Neural progenitor cell (in vitro differentiated cells): ENCODE data around the gene TMEM269. TPM values are rescaled to one million over a fixed set of nuclear protein-coding genes. Genes with fewer than 3 reads are reported as not detected.

ENCODE experiments used
- DNase-seq: peaks from one replicate; pipeline ENCODE4 v3.0.0-alpha.2; 2016; ENCODE audit warnings: low spot score
- H2AFZ ChIP-seq: fragments of 200-600 bp; sonication (generic); replicated peaks from 2 replicates; pipeline ENCODE4 v1.6.1; 2016; ENCODE audit warnings: antibody characterized with exemption
- H3F3A ChIP-seq: fragments of 200-600 bp; sonication (generic); 2 replicates; pipeline ENCODE4 v1.6.1; 2016; ENCODE audit warnings: antibody characterized with exemption, low read depth
- H3K27ac ChIP-seq: fragments of 200-600 bp; sonication (generic); 2 replicates; pipeline ENCODE4 v1.5.1; 2016; ENCODE audit warnings: mild to moderate bottlenecking
- H3K27me3 ChIP-seq: fragments of 200-600 bp; sonication (generic); 2 replicates; pipeline ENCODE4 v1.6.1; 2016; ENCODE audit warnings: mild to moderate bottlenecking, moderate library complexity
- H3K36me3 ChIP-seq: fragments of 200-600 bp; sonication (generic); 2 replicates; pipeline ENCODE4 v1.5.1; 2016
- H3K4me1 ChIP-seq: fragments of 200-600 bp; sonication (generic); 2 replicates; pipeline ENCODE4 v1.6.1; 2016; ENCODE audit warnings: mixed run types
- H3K4me2 ChIP-seq: fragments of 200-600 bp; sonication (generic); 2 replicates; pipeline ENCODE4 v1.6.1; 2016
- H3K4me3 ChIP-seq: fragments of 200-600 bp; sonication (generic); 2 replicates; pipeline ENCODE4 v1.5.1; 2016
- H3K79me2 ChIP-seq: fragments of 200-600 bp; sonication (generic); 2 replicates; pipeline ENCODE4 v1.6.1; 2016; ENCODE audit warnings: low read depth
- H3K9ac ChIP-seq: fragments of 200-600 bp; sonication (generic); 2 replicates; pipeline ENCODE4 v1.6.1; 2016
- H3K9me3 ChIP-seq: fragments of 200-600 bp; sonication (generic); 2 replicates; pipeline ENCODE4 v1.5.1; 2016; ENCODE audit warnings: low read depth
- H4K20me1 ChIP-seq: fragments of 200-600 bp; sonication (generic); 2 replicates; pipeline ENCODE4 v1.6.1; 2016; ENCODE audit warnings: low read depth
- H3K27ac Mint-ChIP-seq: 3 replicates; pipeline ENCODE4 v1.8.0; 2021; ENCODE audit warnings: mixed read lengths
- H3K27me3 Mint-ChIP-seq: 2 replicates; pipeline ENCODE4 v1.8.0; 2022; ENCODE audit warnings: low read depth, mild to moderate bottlenecking, inconsistent platforms, moderate library complexity, mixed read lengths; ENCODE audit not compliant: insufficient read depth
- H3K36me3 Mint-ChIP-seq: 3 replicates; pipeline ENCODE4 v1.8.0; 2021; ENCODE audit warnings: mixed read lengths
- H3K4me1 Mint-ChIP-seq: 3 replicates; pipeline ENCODE4 v1.8.0; 2021; ENCODE audit warnings: mixed read lengths
- H3K4me3 Mint-ChIP-seq: 3 replicates; pipeline ENCODE4 v1.8.0; 2021; ENCODE audit warnings: mild to moderate bottlenecking, moderate library complexity, mixed read lengths
- H3K9me3 Mint-ChIP-seq: 3 replicates; pipeline ENCODE4 v1.8.0; 2020; ENCODE audit warnings: mixed read lengths
- EZH2 ChIP-seq: fragments of 200-600 bp; sonication (generic); IDR thresholded peaks from 2 replicates; pipeline ENCODE4 v1.6.1; 2017; ENCODE audit warnings: antibody characterized with exemption, mild to moderate bottlenecking, moderate library complexity
- EZH2phosphoT487 ChIP-seq: fragments of 200-600 bp; sonication (generic); IDR thresholded peaks from 2 replicates; pipeline ENCODE4 v1.6.1; 2017; ENCODE audit warnings: antibody characterized with exemption
- total RNA-seq: library from RNA; depleted of rRNA; stranded (reverse); fragments of >200 nt; gene quantifications from 2 replicates; pipeline ENCODE4 v1.2.3, GENCODE V29; 2015; ENCODE audit warnings: low replicate concordance
- TF ChIP-seq, protein P1 (sequence below): fragments of 200-600 bp; sonication (generic); IDR thresholded peaks from 2 replicates; pipeline ENCODE4 v1.5.1; 2017; ENCODE audit warnings: antibody characterized with exemption, mild to moderate bottlenecking

TMEM269 gene
- total RNA-seq, 1 donor from 2014 or later = 0.47 TPM

- H3K9me3 Mint-ChIP-seq = no peaks in the 10 kb centered on the region
- TF ChIP-seq EZH2phosphoT487 (no peak), EZH2 (no peak)
- TF ChIP-seq, protein P1, sequence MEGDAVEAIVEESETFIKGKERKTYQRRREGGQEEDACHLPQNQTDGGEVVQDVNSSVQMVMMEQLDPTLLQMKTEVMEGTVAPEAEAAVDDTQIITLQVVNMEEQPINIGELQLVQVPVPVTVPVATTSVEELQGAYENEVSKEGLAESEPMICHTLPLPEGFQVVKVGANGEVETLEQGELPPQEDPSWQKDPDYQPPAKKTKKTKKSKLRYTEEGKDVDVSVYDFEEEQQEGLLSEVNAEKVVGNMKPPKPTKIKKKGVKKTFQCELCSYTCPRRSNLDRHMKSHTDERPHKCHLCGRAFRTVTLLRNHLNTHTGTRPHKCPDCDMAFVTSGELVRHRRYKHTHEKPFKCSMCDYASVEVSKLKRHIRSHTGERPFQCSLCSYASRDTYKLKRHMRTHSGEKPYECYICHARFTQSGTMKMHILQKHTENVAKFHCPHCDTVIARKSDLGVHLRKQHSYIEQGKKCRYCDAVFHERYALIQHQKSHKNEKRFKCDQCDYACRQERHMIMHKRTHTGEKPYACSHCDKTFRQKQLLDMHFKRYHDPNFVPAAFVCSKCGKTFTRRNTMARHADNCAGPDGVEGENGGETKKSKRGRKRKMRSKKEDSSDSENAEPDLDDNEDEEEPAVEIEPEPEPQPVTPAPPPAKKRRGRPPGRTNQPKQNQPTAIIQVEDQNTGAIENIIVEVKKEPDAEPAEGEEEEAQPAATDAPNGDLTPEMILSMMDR = no peak
- no peaks in the 10 kb centered on the region for H3K36me3 ChIP-seq
- H2AFZ ChIP-seq = no peak overlapping the region
- H3K27ac ChIP-seq = peak overlapping the region; percentile 99
- H3K4me1 ChIP-seq = peaks cover 22% of the 10 kb centered on the region
- peak; percentile 67 for DNase-seq
- peaks cover 9% of the 10 kb centered on the region for H3K79me2 ChIP-seq
- H3K9me3 ChIP-seq = no peaks in the 10 kb centered on the region
- H3K4me3 ChIP-seq = peak overlapping the region; percentile 70
- H3K27me3 Mint-ChIP-seq = peaks cover 2% of the 10 kb centered on the region
- no peak overlapping the region for H3K9ac ChIP-seq
- peaks cover 22% of the 10 kb centered on the region for H3K4me1 Mint-ChIP-seq
- H3K4me3 Mint-ChIP-seq = peak overlapping the region; percentile 85
- no peaks in the 10 kb centered on the region for H3K27me3 ChIP-seq
- H3K27ac Mint-ChIP-seq = peak overlapping the region; percentile 21
- peaks cover 30% of the 10 kb centered on the region for H3F3A ChIP-seq
- peak overlapping the region; percentile 79 for H3K4me2 ChIP-seq
- peaks cover 9% of the 10 kb centered on the region for H3K36me3 Mint-ChIP-seq
- no peaks in the 10 kb centered on the region for H4K20me1 ChIP-seq
These were observed 31.3 kb downstream of the TMEM269 start for GRCh38 chr1:42815941-42816584.

GRCh38 chr1:42816585-42817439 lies 32.0 kb downstream of the TMEM269 start, which contains the start of the genes ERMAP and SVBP:
TSS of gene ERMAP (plus strand) at chr1:42817122. CDS start at chr1:42830449, 13,327 bp downstream.
TSS of gene SVBP (minus strand) at chr1:42817397. CDS start at chr1:42816544, 853 bp downstream.
- H3K4me1 Mint-ChIP-seq = peaks cover 20% of the 10 kb centered on the region
- H3K27ac ChIP-seq = peak within 1 kb of the TSS; percentile 99
- peaks cover 2% of the 10 kb centered on the region for H3K27me3 Mint-ChIP-seq
- peaks cover 6% of the 10 kb centered on the region for H3K36me3 Mint-ChIP-seq
- no peaks in the 10 kb centered on the region for H3K27me3 ChIP-seq
- H3K79me2 ChIP-seq = peaks cover 9% of the 10 kb centered on the region
- peaks cover 30% of the 10 kb centered on the region for H3F3A ChIP-seq
- peaks cover 26% of the 10 kb centered on the region for H3K4me1 ChIP-seq
- peak within 1 kb of the TSS; percentile 21 for H3K27ac Mint-ChIP-seq
- H3K4me3 ChIP-seq = peak within 1 kb of the TSS; percentile 70
- TF ChIP-seq, protein P1 = no peak
- TF ChIP-seq EZH2 = no peak
- TF ChIP-seq EZH2phosphoT487 = no peak
- peak; percentile 97 for DNase-seq
- H4K20me1 ChIP-seq = no peaks in the 10 kb centered on the region
- H3K4me3 Mint-ChIP-seq = peak within 1 kb of the TSS; percentile 85
- no peaks in the 10 kb centered on the region for H3K9me3 Mint-ChIP-seq
- no peaks in the 10 kb centered on the region for H3K36me3 ChIP-seq
- H2AFZ ChIP-seq = peak within 1 kb of the TSS; percentile 81
- H3K4me2 ChIP-seq = peak within 1 kb of the TSS; percentile 79
- peak within 1 kb of the TSS; percentile 68 for H3K9ac ChIP-seq
- H3K9me3 ChIP-seq = no peaks in the 10 kb centered on the region

DNA sequence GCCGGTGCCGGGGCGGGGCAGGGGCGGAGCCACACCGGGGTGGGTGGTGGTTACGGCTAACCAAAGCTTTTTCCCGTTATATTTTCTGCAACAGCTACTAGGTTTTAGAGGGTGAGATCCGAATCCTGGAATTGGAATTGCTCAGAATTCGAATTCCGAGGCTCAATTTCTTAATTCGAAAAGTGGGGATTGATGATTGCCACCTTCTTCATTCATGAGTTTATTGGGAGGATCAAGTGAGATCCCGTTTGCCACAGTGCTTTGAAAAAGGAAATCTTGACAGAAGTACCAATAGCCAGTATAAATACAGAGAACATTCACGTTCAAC lies 32.6 kb downstream of the TMEM269 start:
- H3K27ac Mint-ChIP-seq = no peak overlapping the region
- H3K4me3 Mint-ChIP-seq = peak overlapping the region; percentile 85
- peaks cover 2% of the 10 kb centered on the region for H3K27me3 Mint-ChIP-seq
- Histone ChIP-seq H3K27ac (no peak overlapping the region), H3K4me3 (peak overlapping the region; percentile 70), H3K9ac (no peak overlapping the region), H3F3A (peaks cover 30% of the 10 kb centered on the region), H3K4me1 (peaks cover 26% of the 10 kb centered on the region), H3K36me3 (no peaks in the 10 kb centered on the region), H3K27me3 (no peaks in the 10 kb centered on the region), H3K9me3 (no peaks in the 10 kb centered on the region), H2AFZ (peak overlapping the region; percentile 81), H3K4me2 (peak overlapping the region; percentile 79), H4K20me1 (no peaks in the 10 kb centered on the region), H3K79me2 (peaks cover 9% of the 10 kb centered on the region)
- no peaks in the 10 kb centered on the region for H3K9me3 Mint-ChIP-seq
- TF ChIP-seq EZH2 = no peak
- TF ChIP-seq, protein P1 = no peak
- TF ChIP-seq EZH2phosphoT487 = no peak
- DNase-seq = no peak
- peaks cover 20% of the 10 kb centered on the region for H3K4me1 Mint-ChIP-seq
- peaks cover 6% of the 10 kb centered on the region for H3K36me3 Mint-ChIP-seq
